Skeletal muscle tissue (tissue), 4 donors: ENCODE measurements around the gene IFI27. TPM values are rescaled to one million over a fixed set of nuclear protein-coding genes. Genes with fewer than 3 reads are reported as not detected.
A peak's percentile ranks its signal among the peaks of the same experiment; 100 is the strongest.

Experiments used
- H3K27ac ChIP-seq: one replicate; pipeline ENCODE4 v1.7.0; 2013; ENCODE audit warnings: mild to moderate bottlenecking, low read depth, low read length, inconsistent platforms
- H3K27me3 ChIP-seq, 3 donors: one replicate each; pipeline ENCODE4 v1.7.0; 2013; ENCODE audit warnings: low read length in 3 of 3; ENCODE audit not compliant: control insufficient read depth in 3 of 3, insufficient read depth in 3 of 3
- H3K36me3 ChIP-seq, 3 donors: one replicate each; pipeline ENCODE4 v1.7.0; 2013; ENCODE audit warnings: low read length in 3 of 3; ENCODE audit not compliant: control insufficient read depth in 3 of 3, insufficient read depth in 3 of 3
- H3K4me1 ChIP-seq, 3 donors: one replicate each; pipeline ENCODE4 v1.7.0; 2013; ENCODE audit warnings: low read length in 3 of 3, mild to moderate bottlenecking in 3 of 3; ENCODE audit not compliant: control insufficient read depth in 3 of 3, insufficient read depth in 3 of 3
- H3K4me3 ChIP-seq, 3 donors: one replicate each; pipeline ENCODE4 v1.7.0; 2013; ENCODE audit warnings: low read length in 3 of 3
- H3K9ac ChIP-seq, 3 donors: one replicate each; pipeline ENCODE4 v1.7.0; 2013; ENCODE audit warnings: low read length in 3 of 3, mild to moderate bottlenecking in 3 of 3, moderate library complexity in 2 of 3, low read depth in 1 of 3
- H3K9me3 ChIP-seq, 3 donors: one replicate each; pipeline ENCODE4 v1.7.0; 2013; ENCODE audit warnings: low read length in 3 of 3; ENCODE audit not compliant: control insufficient read depth in 3 of 3
- total RNA-seq: library from RNA; depleted of rRNA; stranded (reverse); fragments of >200 nt; gene quantifications from one replicate; pipeline ENCODE4 v1.2.3, GENCODE V29; 2014
- donor health status: Osteomylitis.

IFI27 gene
- total RNA-seq, 1 donor from 2014 or later, result 1.6 TPM

GRCh38 chr14:94101748-94102147, 8.8 kb upstream of the IFI27 start:
- Histone ChIP-seq H3K9me3 (no peaks in the 10 kb centered on the region), H3K9ac (no peak overlapping the region), H3K27ac (no peak overlapping the region), H3K4me1 (peaks cover 0 to 6% (median 0%) of the 10 kb centered on the region in 3 donors), H3K4me3 (no peak overlapping the region), H3K27me3 (no peaks in the 10 kb centered on the region), H3K36me3 (peaks cover 0 to 4% (median 3%) of the 10 kb centered on the region in 3 donors)

GRCh38 chr14:94102768-94103482, 7.6 kb upstream of the IFI27 start:
- Histone ChIP-seq H3K27me3 (no peaks in the 10 kb centered on the region), H3K36me3 (peaks cover 0 to under 1% (median 0%) of the 10 kb centered on the region in 3 donors), H3K9me3 (no peaks in the 10 kb centered on the region)

GRCh38 chr14:94103554-94104150, 6.9 kb upstream of the IFI27 start:
- H3K27me3 ChIP-seq, result no peaks in the 10 kb centered on the region

More at GRCh38 chr14:94102768-94103482, 7.6 kb upstream of the IFI27 start:
- H3K9ac ChIP-seq, result no peak overlapping the region
- H3K4me3 ChIP-seq, result no peak overlapping the region
- H3K27ac ChIP-seq, result no peak overlapping the region
- H3K4me1 ChIP-seq, result peaks cover 0 to 6% (median 0%) of the 10 kb centered on the region in 3 donors

GRCh38 chr14:94104731-94105130, 5.8 kb upstream of the IFI27 start:
- no peak overlapping the region for H3K27ac ChIP-seq
- H3K4me3 ChIP-seq, result no peak overlapping the region
- H3K9ac ChIP-seq, result no peak overlapping the region
- peaks cover 0 to 6% (median under 1%) of the 10 kb centered on the region in 3 donors for H3K4me1 ChIP-seq
- H3K36me3 ChIP-seq, result no peaks in the 10 kb centered on the region
- H3K27me3 ChIP-seq, result no peaks in the 10 kb centered on the region
- H3K9me3 ChIP-seq, result no peaks in the 10 kb centered on the region

More at GRCh38 chr14:94103554-94104150, 6.9 kb upstream of the IFI27 start:
- peaks cover 0 to 6% (median 0%) of the 10 kb centered on the region in 3 donors for H3K4me1 ChIP-seq
- no peaks in the 10 kb centered on the region for H3K36me3 ChIP-seq
- H3K4me3 ChIP-seq, result no peak overlapping the region
- H3K9me3 ChIP-seq, result no peaks in the 10 kb centered on the region
- no peak overlapping the region for H3K27ac ChIP-seq
- no peak overlapping the region for H3K9ac ChIP-seq

- Histone ChIP-seq H3K27me3 (no peaks in the 10 kb centered on the region), H3K36me3 (no peaks in the 10 kb centered on the region), H3K4me1 (peaks cover 9 to 14% (median 13%) of the 10 kb centered on the region in 3 donors), H3K27ac (peak overlapping the region; percentile 76), H3K4me3 (peak overlapping the region in 1 of 3 donors; percentile 77), H3K9me3 (no peaks in the 10 kb centered on the region), H3K9ac (no peak overlapping the region)
These were observed 653 bp upstream of the IFI27 start for GRCh38 chr14:94109915-94110250.

- H3K9ac ChIP-seq, result peak overlapping the region; percentile 39 to 81 (median 66)
These were observed 950 bp downstream of the IFI27 start for GRCh38 chr14:94111276-94112095.

GRCh38 chr14:94112513-94113063, 2.1 kb downstream of the IFI27 start:
- H3K36me3 ChIP-seq, result no peaks in the 10 kb centered on the region
- peak overlapping the region in 1 of 3 donors; percentile 3 for H3K9ac ChIP-seq
- peaks cover 0 to 8% (median 0%) of the 10 kb centered on the region in 3 donors for H3K27me3 ChIP-seq
- peaks cover 13 to 19% (median 16%) of the 10 kb centered on the region in 3 donors for H3K4me1 ChIP-seq
- H3K4me3 ChIP-seq, result peak overlapping the region in 2 of 3 donors; percentile 52 to 77
- H3K9me3 ChIP-seq, result no peaks in the 10 kb centered on the region
- H3K27ac ChIP-seq, result no peak overlapping the region

More at GRCh38 chr14:94111276-94112095, 950 bp downstream of the IFI27 start:
- Histone ChIP-seq H3K9me3 (no peaks in the 10 kb centered on the region), H3K36me3 (no peaks in the 10 kb centered on the region), H3K4me3 (peak overlapping the region; percentile 49 to 77 (median 67)), H3K27ac (peak overlapping the region; percentile 76), H3K27me3 (peaks cover 0 to 8% (median 0%) of the 10 kb centered on the region in 3 donors), H3K4me1 (peaks cover 13 to 19% (median 16%) of the 10 kb centered on the region in 3 donors)

- Histone ChIP-seq H3K4me3 (no peak overlapping the region), H3K36me3 (no peaks in the 10 kb centered on the region), H3K27ac (no peak overlapping the region), H3K27me3 (peaks cover 0 to 8% (median 0%) of the 10 kb centered on the region in 3 donors), H3K4me1 (peaks cover 13 to 19% (median 16%) of the 10 kb centered on the region in 3 donors), H3K9me3 (no peaks in the 10 kb centered on the region), H3K9ac (no peak overlapping the region)
These were observed 2.5 kb downstream of the IFI27 start for GRCh38 chr14:94113073-94113472.

- Histone ChIP-seq H3K36me3 (no peaks in the 10 kb centered on the region), H3K4me1 (peaks cover 13 to 19% (median 16%) of the 10 kb centered on the region in 3 donors), H3K9me3 (no peaks in the 10 kb centered on the region), H3K27me3 (peaks cover 0 to 8% (median 0%) of the 10 kb centered on the region in 3 donors), H3K4me3 (no peak overlapping the region), H3K9ac (no peak overlapping the region), H3K27ac (no peak overlapping the region)
These were observed 3.0 kb downstream of the IFI27 start for GRCh38 chr14:94113490-94113889.
